ENCODE measurements around the gene FAM3B.

The FAM3B gene

GRCh38 chr21:41326414-41327080, 9.9 kb downstream of the FAM3B start:
- H3K4me2 ChIP-seq (ENCODE audit: low read length) = peak overlapping the region; percentile 51

GRCh38 chr21:41327753-41328152, 11.2 kb downstream of the FAM3B start:
- no peak overlapping the region; the same call in 1 of the 2 replicates for H3K9ac ChIP-seq (ENCODE audit: low read length)
- no peaks in the 10 kb centered on the region for H3K36me3 ChIP-seq (ENCODE audit: insufficient read depth, low read length)
- H3K79me2 ChIP-seq (ENCODE audit: insufficient read depth, low read length) = no peaks in the 10 kb centered on the region
- no peaks in the 10 kb centered on the region for H4K20me1 ChIP-seq (ENCODE audit: insufficient read depth, low read length)
- H3K9me3 ChIP-seq (ENCODE audit: low read length) = no peaks in the 10 kb centered on the region
- peaks cover 53% of the 10 kb centered on the region for H3K4me1 ChIP-seq (ENCODE audit: insufficient read depth, low read length, severe bottlenecking)
- no peaks in the 10 kb centered on the region for H3F3A ChIP-seq (ENCODE audit: insufficient read depth, low read length)
- H2AFZ ChIP-seq (ENCODE audit: low read length) = no peak overlapping the region
- peak overlapping the region; percentile 57 for H3K27ac ChIP-seq (ENCODE audit: low read depth, low read length, poor library complexity, severe bottlenecking)
- H3K4me2 ChIP-seq (ENCODE audit: low read length) = peak overlapping the region; percentile 51
- H3K9me2 ChIP-seq (ENCODE audit: low read depth, low read length) = no peaks in the 10 kb centered on the region
- TF ChIP-seq, protein P1, sequence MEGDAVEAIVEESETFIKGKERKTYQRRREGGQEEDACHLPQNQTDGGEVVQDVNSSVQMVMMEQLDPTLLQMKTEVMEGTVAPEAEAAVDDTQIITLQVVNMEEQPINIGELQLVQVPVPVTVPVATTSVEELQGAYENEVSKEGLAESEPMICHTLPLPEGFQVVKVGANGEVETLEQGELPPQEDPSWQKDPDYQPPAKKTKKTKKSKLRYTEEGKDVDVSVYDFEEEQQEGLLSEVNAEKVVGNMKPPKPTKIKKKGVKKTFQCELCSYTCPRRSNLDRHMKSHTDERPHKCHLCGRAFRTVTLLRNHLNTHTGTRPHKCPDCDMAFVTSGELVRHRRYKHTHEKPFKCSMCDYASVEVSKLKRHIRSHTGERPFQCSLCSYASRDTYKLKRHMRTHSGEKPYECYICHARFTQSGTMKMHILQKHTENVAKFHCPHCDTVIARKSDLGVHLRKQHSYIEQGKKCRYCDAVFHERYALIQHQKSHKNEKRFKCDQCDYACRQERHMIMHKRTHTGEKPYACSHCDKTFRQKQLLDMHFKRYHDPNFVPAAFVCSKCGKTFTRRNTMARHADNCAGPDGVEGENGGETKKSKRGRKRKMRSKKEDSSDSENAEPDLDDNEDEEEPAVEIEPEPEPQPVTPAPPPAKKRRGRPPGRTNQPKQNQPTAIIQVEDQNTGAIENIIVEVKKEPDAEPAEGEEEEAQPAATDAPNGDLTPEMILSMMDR (IDR thresholded peaks at IDR 0.05; ENCODE audit: low read length) = no peak
- TF ChIP-seq EZH2 (IDR thresholded peaks at IDR 0.05; ENCODE audit: borderline replicate concordance, low read length) = no peak
- H3K4me3 ChIP-seq (ENCODE audit: low read depth, low read length, poor library complexity, severe bottlenecking) = no peak overlapping the region
- H3K27me3 ChIP-seq (ENCODE audit: insufficient read depth, low read length) = no peaks in the 10 kb centered on the region

More at GRCh38 chr21:41326414-41327080, 9.9 kb downstream of the FAM3B start:
- Histone ChIP-seq H3K36me3 (ENCODE audit: insufficient read depth, low read length) (no peaks in the 10 kb centered on the region), H3K4me3 (ENCODE audit: low read depth, low read length, poor library complexity, severe bottlenecking) (peak overlapping the region; percentile 39), H3K9ac (ENCODE audit: low read length) (peak overlapping the region; percentile 49), H3K79me2 (ENCODE audit: insufficient read depth, low read length) (no peaks in the 10 kb centered on the region), H3K27me3 (ENCODE audit: insufficient read depth, low read length) (no peaks in the 10 kb centered on the region), H3K9me2 (ENCODE audit: low read depth, low read length) (no peaks in the 10 kb centered on the region), H3F3A (ENCODE audit: insufficient read depth, low read length) (no peaks in the 10 kb centered on the region), H3K9me3 (ENCODE audit: low read length) (no peaks in the 10 kb centered on the region), H3K4me1 (ENCODE audit: insufficient read depth, low read length, severe bottlenecking) (peaks cover 65% of the 10 kb centered on the region), H4K20me1 (ENCODE audit: insufficient read depth, low read length) (no peaks in the 10 kb centered on the region), H3K27ac (ENCODE audit: low read depth, low read length, poor library complexity, severe bottlenecking) (peak overlapping the region; percentile 57), H2AFZ (ENCODE audit: low read length) (no peak overlapping the region)
- no peak for TF ChIP-seq EZH2 (IDR thresholded peaks at IDR 0.05; ENCODE audit: borderline replicate concordance, low read length)
- TF ChIP-seq, protein P1 (IDR thresholded peaks at IDR 0.05; ENCODE audit: low read length) = no peak

GRCh38 chr21:41328660-41329607, 12.3 kb downstream of the FAM3B start:
- H3K4me1 ChIP-seq (ENCODE audit: insufficient read depth, low read length, severe bottlenecking) = peaks cover 41% of the 10 kb centered on the region
- H3K9ac ChIP-seq (ENCODE audit: low read length) = no peak overlapping the region
- H3K27ac ChIP-seq (ENCODE audit: low read depth, low read length, poor library complexity, severe bottlenecking) = peak overlapping the region; percentile 33
- no peaks in the 10 kb centered on the region for H3K27me3 ChIP-seq (ENCODE audit: insufficient read depth, low read length)
- H3K4me2 ChIP-seq (ENCODE audit: low read length) = no peak overlapping the region
- no peaks in the 10 kb centered on the region for H3K9me2 ChIP-seq (ENCODE audit: low read depth, low read length)
- H3K36me3 ChIP-seq (ENCODE audit: insufficient read depth, low read length) = no peaks in the 10 kb centered on the region; the same call in 1 of the 2 replicates
- H4K20me1 ChIP-seq (ENCODE audit: insufficient read depth, low read length) = no peaks in the 10 kb centered on the region
- no peaks in the 10 kb centered on the region for H3K79me2 ChIP-seq (ENCODE audit: insufficient read depth, low read length)
- TF ChIP-seq EZH2 (IDR thresholded peaks at IDR 0.05; ENCODE audit: borderline replicate concordance, low read length) = no peak
- TF ChIP-seq, protein P1 (IDR thresholded peaks at IDR 0.05; ENCODE audit: low read length) = no peak
- H3F3A ChIP-seq (ENCODE audit: insufficient read depth, low read length) = no peaks in the 10 kb centered on the region
- H2AFZ ChIP-seq (ENCODE audit: low read length) = no peak overlapping the region
- H3K4me3 ChIP-seq (ENCODE audit: low read depth, low read length, poor library complexity, severe bottlenecking) = no peak overlapping the region
- no peaks in the 10 kb centered on the region for H3K9me3 ChIP-seq (ENCODE audit: low read length)

Measured in OCI-LY1 (cell line).